ENCODE results near the gene PIGU. TPM values are rescaled to one million over a fixed set of nuclear protein-coding genes. Genes with fewer than 3 reads are reported as not detected.

The PIGU gene
- total RNA-seq, 2 experiments from 2014 or later = 16.6 to 27.9 TPM

DNA sequence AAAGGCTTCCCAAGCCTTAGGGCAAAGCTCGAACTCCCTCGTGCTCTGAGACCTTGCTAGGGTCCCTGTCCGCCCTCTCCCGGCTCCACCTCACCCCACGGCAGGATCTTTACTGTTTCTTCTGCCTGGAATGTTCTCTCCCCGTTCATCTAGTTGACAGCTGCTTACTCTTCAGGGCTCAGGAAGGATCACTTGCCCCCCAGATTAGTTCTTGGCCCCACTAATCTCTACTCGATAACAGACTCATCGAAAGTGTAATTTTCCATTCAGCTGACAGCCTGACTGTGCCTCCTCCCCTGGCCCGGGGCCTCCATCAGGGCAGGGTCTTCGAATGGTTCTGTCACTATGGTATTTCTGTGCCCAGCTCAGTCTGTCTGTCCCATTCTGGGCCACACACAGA is 115.2 kb downstream of the PIGU start:
- TF ChIP-seq CTCF (conservative IDR thresholded peaks at IDR 0.05; ENCODE audit: low read length) = no peak
- no peak for TF ChIP-seq EZH2phosphoT487 (IDR thresholded peaks at IDR 0.05; ENCODE audit: borderline replicate concordance, low read depth, low read length)
- Histone ChIP-seq H3K9me2 (ENCODE audit: insufficient read depth, low read length) (no peaks in the 10 kb centered on the region), H3K27ac (ENCODE audit: low read depth, low read length, poor library complexity, severe bottlenecking) (no peak overlapping the region), H3K4me1 (ENCODE audit: insufficient read depth, low read length, poor library complexity, severe bottlenecking) (no peaks in the 10 kb centered on the region), H3K4me2 (ENCODE audit: low read length) (no peak overlapping the region), H3K4me3 (ENCODE audit: low read depth, low read length, poor library complexity, severe bottlenecking) (no peak overlapping the region), H3K36me3 (ENCODE audit: insufficient read depth, low read length) (no peaks in the 10 kb centered on the region; the same call in 1 of the 2 replicates), H4K20me1 (ENCODE audit: insufficient read depth, low read length) (no peaks in the 10 kb centered on the region), H2AFZ (ENCODE audit: low read length) (no peak overlapping the region), H3K9me3 (ENCODE audit: low read length) (no peaks in the 10 kb centered on the region), H3K79me2 (ENCODE audit: insufficient read depth, low read depth, low read length) (no peaks in the 10 kb centered on the region)
- POLR2A ChIA-PET = no interaction called here
- CTCF ChIA-PET (ENCODE audit: unreplicated experiment) = no interaction called here
- BruUV-seq (replicated peaks) = no TSS peak
- intact Hi-C loops (cut with micrococcal nuclease; ENCODE audit: unreplicated experiment) = no loop called here
- DNase-seq (ENCODE audit: low spot score) = no peak

DNA sequence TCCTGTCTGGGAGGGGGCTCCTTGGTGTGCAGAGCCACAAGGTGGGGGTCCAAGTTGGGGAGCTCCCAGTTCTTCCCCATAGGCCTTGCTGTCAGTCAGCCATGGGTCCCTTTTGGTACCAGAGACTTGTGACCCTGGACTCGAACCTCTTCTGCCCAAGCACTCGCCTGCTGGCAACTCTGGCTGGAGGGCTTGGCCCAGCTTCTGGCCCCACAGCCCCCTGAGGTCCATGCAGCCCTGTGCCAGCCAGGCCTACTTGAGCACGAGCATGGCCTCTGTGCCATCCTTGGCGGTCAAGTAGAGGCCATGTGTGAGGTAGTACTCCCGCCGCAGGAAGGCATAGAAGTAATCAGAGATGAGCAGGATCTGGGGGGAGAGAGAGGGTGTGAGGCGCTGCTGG is 116.3 kb downstream of the PIGU start:
- no peaks in the 10 kb centered on the region for H3K4me1 ChIP-seq (ENCODE audit: insufficient read depth, low read length, poor library complexity, severe bottlenecking)
- ChIA-PET CTCF (ENCODE audit: unreplicated experiment) (no interaction called here), POLR2A (no interaction called here)
- H4K20me1 ChIP-seq (ENCODE audit: insufficient read depth, low read length) = no peaks in the 10 kb centered on the region
- BruUV-seq (replicated peaks) = no TSS peak
- H3K27ac ChIP-seq (ENCODE audit: low read depth, low read length, poor library complexity, severe bottlenecking) = no peak overlapping the region
- no peaks in the 10 kb centered on the region for H3K79me2 ChIP-seq (ENCODE audit: insufficient read depth, low read depth, low read length)
- no peak for DNase-seq (ENCODE audit: low spot score)
- no peak overlapping the region for H3K4me2 ChIP-seq (ENCODE audit: low read length)
- no peak overlapping the region for H2AFZ ChIP-seq (ENCODE audit: low read length)
- H3K9me3 ChIP-seq (ENCODE audit: low read length) = no peaks in the 10 kb centered on the region
- no peaks in the 10 kb centered on the region for H3K9me2 ChIP-seq (ENCODE audit: insufficient read depth, low read length)
- no peaks in the 10 kb centered on the region; the same call in 1 of the 2 replicates for H3K36me3 ChIP-seq (ENCODE audit: insufficient read depth, low read length)
- H3K4me3 ChIP-seq (ENCODE audit: low read depth, low read length, poor library complexity, severe bottlenecking) = no peak overlapping the region
- TF ChIP-seq CTCF (conservative IDR thresholded peaks at IDR 0.05; ENCODE audit: low read length) (no peak), EZH2phosphoT487 (IDR thresholded peaks at IDR 0.05; ENCODE audit: borderline replicate concordance, low read depth, low read length) (no peak)
- intact Hi-C loops (cut with micrococcal nuclease; ENCODE audit: unreplicated experiment) = no loop called here

DNA sequence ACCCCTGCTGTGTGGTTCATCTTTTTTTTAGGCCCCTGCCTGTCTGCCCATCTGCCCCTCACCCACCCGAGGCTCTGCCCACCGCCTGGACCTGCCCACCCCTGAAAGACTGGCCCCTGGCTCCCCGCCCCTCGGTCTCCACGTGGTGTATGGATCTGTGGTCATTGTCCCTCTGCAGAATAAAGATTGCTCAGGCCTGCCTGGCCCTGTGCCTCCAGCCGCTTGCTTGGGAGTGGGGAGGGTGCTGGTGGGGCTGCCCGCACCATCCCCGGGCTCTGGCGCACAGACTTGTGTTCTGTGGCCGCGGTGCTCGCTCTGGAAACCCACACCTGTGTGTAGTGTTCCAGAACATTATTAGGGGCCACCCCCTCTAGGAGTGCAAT is 116.8 kb downstream of the PIGU start:
- CTCF ChIA-PET (ENCODE audit: unreplicated experiment) = no interaction called here
- TF ChIP-seq EZH2phosphoT487 (IDR thresholded peaks at IDR 0.05; ENCODE audit: borderline replicate concordance, low read depth, low read length) (no peak), CTCF (conservative IDR thresholded peaks at IDR 0.05; ENCODE audit: low read length) (no peak)
- Histone ChIP-seq H4K20me1 (ENCODE audit: insufficient read depth, low read length) (no peaks in the 10 kb centered on the region), H3K4me1 (ENCODE audit: insufficient read depth, low read length, poor library complexity, severe bottlenecking) (no peaks in the 10 kb centered on the region), H3K9me3 (ENCODE audit: low read length) (no peaks in the 10 kb centered on the region), H2AFZ (ENCODE audit: low read length) (no peak overlapping the region), H3K9me2 (ENCODE audit: insufficient read depth, low read length) (no peaks in the 10 kb centered on the region), H3K4me3 (ENCODE audit: low read depth, low read length, poor library complexity, severe bottlenecking) (no peak overlapping the region), H3K27ac (ENCODE audit: low read depth, low read length, poor library complexity, severe bottlenecking) (no peak overlapping the region), H3K36me3 (ENCODE audit: insufficient read depth, low read length) (no peaks in the 10 kb centered on the region; the same call in 1 of the 2 replicates), H3K79me2 (ENCODE audit: insufficient read depth, low read depth, low read length) (no peaks in the 10 kb centered on the region), H3K4me2 (ENCODE audit: low read length) (no peak overlapping the region)
- POLR2A ChIA-PET = no interaction called here
- intact Hi-C loops (cut with micrococcal nuclease; ENCODE audit: unreplicated experiment) = no loop called here
- DNase-seq (ENCODE audit: low spot score) = no peak
- BruUV-seq (replicated peaks) = no TSS peak

Data from OCI-LY7 (cell line).